PFSK-1 (cell line): ENCODE results near the gene FUNDC2. TPM values are rescaled to one million over a fixed set of nuclear protein-coding genes. Genes with fewer than 3 reads are reported as not detected.

ENCODE experiments used
- FOXP2 ChIP-seq: optimal IDR thresholded peaks from 2 replicates; pipeline ENCODE3; 2011; ENCODE audit warnings: borderline replicate concordance, control low read depth, inconsistent platforms; ENCODE audit not compliant: insufficient read depth; ENCODE audit errors: extremely low read length, extremely low read depth
- POLR2AphosphoS5 ChIP-seq: IDR thresholded peaks from 2 replicates; pipeline ENCODE4 v1.6.1; 2012; ENCODE audit warnings: low read depth, mild to moderate bottlenecking, control low read depth, low read length, moderate library complexity
- SIN3A ChIP-seq: IDR thresholded peaks from 2 replicates; pipeline ENCODE4 v1.6.1; 2012; ENCODE audit warnings: mild to moderate bottlenecking, low read length, moderate library complexity, borderline replicate concordance; ENCODE audit not compliant: insufficient read depth
- TAF1 ChIP-seq: IDR thresholded peaks from 2 replicates; pipeline ENCODE4 v1.6.1; 2012; ENCODE audit warnings: low read length, control low read depth, borderline replicate concordance; ENCODE audit not compliant: insufficient read depth
- polyA plus RNA-seq: library from polyadenylated mRNA; unstranded; fragments of >200 nt; gene quantifications from one replicate; pipeline ENCODE4 v1.2.1, GENCODE V29; 2012; ENCODE audit warnings: low read depth, missing spikeins; ENCODE audit not compliant: insufficient read length
- TF ChIP-seq, protein P1 (sequence below), 2 experiments: IDR thresholded peaks; 2 replicates each; pipeline versions ENCODE4 v1.6.1 to v1.8.0; 2011 to 2012; ENCODE audit warnings: low read depth in 2 of 2, low read length in 2 of 2, control low read depth in 1 of 2, inconsistent platforms in 1 of 2, mild to moderate bottlenecking in 1 of 2, moderate library complexity in 1 of 2; ENCODE audit not compliant: insufficient read depth in 1 of 2

FUNDC2 gene, protein sequence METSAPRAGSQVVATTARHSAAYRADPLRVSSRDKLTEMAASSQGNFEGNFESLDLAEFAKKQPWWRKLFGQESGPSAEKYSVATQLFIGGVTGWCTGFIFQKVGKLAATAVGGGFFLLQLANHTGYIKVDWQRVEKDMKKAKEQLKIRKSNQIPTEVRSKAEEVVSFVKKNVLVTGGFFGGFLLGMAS
- polyA plus RNA-seq: 41.8 TPM

DNA sequence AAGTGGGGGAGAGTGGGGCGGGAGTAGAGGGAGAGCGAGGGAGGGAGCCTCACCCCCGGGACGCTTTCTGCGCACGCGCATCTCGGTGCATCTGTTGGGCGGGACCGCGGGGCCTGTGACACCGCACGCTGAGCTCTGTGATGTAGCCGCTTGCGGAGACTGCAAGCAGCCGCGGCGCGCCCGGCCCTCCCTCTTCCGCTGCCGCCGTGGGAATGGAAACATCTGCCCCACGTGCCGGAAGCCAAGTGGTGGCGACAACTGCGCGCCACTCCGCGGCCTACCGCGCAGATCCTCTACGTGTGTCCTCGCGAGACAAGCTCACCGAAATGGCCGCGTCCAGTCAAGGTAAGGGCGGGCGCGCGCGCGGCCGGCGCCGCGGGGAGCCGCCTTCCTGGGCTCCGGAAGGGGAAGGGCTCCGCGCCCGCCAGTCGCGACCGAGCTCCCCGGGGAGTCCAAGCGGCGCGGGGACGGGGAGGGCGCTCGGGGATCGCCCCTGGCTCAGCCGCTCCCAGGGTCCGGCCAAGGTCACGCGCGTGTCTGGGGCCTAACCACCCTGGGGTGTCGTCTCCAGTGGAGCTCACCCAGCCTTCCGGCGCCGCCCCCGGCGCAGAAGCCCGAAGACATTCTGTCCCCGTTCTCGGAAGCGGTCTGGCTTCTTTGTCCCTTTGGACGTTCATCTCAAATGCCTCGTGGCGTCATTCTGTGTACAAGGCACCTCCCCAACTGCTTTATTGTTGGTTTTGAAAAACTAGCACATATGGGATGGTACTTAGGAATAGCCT lies at the start of gene FUNDC2:
TSS of gene FUNDC2 (plus strand) at position 118 of the 782 bp plus-strand sequence. CDS start at position 213, 95 bp downstream.
- TF ChIP-seq POLR2AphosphoS5 (no peak), FOXP2 (peak; percentile 64)

DNA sequence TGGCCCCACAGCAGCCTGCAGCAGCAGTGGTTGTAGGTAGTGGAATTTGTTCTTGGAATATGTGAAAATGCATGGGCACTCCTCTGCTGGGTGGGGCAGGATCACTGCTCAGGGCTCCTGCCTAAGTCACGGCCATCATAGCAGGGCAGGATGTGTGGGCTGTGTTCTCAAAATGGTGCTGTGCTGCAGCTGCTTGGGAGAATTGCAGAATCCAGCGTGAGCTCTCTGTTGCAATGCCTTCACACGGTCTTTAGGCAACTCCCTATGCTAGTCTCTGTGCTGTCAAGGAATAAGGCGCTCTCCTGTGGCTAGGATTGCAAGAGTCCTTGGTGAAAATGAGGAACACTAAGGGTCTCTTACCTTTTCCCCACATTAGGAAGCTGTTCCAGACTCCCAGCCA lies 47.0 kb upstream of the FUNDC2 start:
- TF ChIP-seq SIN3A: no peak

DNA sequence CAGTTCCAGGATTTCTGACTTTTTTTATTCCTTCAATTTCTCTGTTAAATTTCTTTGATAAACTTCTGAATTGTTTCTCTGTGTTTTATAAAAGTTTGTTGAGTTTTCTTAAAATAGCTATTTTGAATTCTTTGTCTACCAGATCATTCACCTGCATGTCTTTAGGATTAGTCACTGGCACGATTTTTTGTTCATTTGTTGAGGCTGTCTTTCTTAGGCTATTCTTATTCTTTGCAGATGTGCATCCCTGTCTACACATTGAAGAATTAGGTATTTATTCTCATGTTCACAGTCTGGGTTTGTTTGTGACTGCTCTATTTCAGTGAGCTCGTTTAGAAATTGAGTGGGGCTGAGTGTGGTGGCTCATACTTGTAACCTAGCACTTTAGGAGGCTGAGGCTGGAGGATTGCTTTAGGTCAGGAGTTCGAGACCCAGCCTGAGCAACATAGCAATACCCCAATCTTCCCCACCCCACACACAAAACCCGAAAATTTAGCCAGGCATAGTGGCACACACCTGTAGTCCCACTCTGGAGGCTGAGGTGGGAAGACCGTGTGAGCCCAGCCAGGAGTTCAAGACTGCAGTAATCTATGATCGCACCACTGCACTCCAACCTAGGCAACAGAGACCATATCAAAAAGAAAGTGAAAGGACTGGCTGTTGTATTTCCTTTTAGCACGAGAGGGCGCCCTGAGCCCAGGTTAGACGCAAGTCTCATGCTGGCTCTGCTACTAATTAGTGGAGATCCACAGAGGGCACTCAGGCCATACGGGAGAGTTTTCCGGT lies 46.1 kb upstream of the FUNDC2 start:
- TF ChIP-seq FOXP2: no peak
- TF ChIP-seq TAF1: no peak
- TF ChIP-seq SIN3A: no peak
- TF ChIP-seq POLR2AphosphoS5: no peak
- TF ChIP-seq, protein P1, sequence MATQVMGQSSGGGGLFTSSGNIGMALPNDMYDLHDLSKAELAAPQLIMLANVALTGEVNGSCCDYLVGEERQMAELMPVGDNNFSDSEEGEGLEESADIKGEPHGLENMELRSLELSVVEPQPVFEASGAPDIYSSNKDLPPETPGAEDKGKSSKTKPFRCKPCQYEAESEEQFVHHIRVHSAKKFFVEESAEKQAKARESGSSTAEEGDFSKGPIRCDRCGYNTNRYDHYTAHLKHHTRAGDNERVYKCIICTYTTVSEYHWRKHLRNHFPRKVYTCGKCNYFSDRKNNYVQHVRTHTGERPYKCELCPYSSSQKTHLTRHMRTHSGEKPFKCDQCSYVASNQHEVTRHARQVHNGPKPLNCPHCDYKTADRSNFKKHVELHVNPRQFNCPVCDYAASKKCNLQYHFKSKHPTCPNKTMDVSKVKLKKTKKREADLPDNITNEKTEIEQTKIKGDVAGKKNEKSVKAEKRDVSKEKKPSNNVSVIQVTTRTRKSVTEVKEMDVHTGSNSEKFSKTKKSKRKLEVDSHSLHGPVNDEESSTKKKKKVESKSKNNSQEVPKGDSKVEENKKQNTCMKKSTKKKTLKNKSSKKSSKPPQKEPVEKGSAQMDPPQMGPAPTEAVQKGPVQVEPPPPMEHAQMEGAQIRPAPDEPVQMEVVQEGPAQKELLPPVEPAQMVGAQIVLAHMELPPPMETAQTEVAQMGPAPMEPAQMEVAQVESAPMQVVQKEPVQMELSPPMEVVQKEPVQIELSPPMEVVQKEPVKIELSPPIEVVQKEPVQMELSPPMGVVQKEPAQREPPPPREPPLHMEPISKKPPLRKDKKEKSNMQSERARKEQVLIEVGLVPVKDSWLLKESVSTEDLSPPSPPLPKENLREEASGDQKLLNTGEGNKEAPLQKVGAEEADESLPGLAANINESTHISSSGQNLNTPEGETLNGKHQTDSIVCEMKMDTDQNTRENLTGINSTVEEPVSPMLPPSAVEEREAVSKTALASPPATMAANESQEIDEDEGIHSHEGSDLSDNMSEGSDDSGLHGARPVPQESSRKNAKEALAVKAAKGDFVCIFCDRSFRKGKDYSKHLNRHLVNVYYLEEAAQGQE (IDR thresholded peaks at IDR 0.05; ENCODE audit: insufficient read depth in 1 of 2, low read depth in 2 of 2, low read length in 2 of 2): no peak

DNA sequence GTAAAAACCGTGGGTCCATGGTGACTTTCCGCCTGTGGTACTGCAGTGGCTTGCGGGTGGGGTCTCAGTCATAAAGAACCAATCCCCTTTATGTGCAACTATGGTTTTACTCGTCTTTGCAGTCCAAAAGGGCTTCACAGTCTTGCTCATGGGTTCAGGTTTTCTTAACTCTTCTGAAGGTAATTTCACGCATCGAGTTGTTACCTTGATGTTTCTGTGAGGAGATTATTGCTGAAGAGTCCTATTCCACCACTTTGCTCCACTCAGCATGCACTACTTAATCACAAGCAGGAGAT lies 45.6 kb upstream of the FUNDC2 start:
- TF ChIP-seq, protein P1 (IDR thresholded peaks at IDR 0.05; ENCODE audit: insufficient read depth in 1 of 2, low read depth in 2 of 2, low read length in 2 of 2): no peak
- TF ChIP-seq SIN3A (no peak), POLR2AphosphoS5 (no peak), TAF1 (no peak), FOXP2 (no peak)

DNA sequence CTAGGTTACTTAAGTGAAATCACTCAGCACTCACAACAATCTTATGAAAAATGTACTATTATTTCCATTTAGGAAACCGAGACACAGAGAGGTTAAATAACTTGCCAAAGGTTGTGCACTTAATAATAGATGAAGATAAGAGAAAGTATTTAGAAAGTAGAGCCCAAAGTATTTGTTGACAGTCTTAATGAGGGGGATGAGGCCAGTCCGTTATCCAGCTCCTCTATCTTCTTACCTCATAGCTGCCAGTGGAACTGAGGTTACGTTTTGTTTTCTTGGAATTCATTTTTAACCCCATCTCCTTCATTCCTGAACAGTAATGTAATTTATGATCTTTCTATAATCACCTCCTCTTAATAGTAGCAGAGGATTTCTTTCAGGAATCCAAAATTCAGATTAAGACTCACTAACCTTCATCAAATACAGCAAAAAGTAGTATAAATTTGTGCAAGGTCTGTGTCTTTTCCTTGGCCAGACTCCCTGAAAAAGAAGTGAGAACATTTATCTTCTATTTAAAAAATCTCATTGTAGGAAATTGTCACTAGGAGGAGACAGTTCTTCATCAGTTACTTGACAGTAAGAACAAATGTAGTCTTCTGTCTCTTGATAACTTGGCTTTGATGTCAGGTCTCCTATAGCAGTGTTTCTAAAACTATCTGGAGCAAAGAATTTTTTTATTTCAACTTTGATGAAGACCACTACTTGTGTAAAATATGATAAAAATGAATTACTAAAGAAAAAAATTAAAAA lies 39.6 kb upstream of the FUNDC2 start:
- TF ChIP-seq SIN3A (no peak), FOXP2 (no peak), TAF1 (no peak)

DNA sequence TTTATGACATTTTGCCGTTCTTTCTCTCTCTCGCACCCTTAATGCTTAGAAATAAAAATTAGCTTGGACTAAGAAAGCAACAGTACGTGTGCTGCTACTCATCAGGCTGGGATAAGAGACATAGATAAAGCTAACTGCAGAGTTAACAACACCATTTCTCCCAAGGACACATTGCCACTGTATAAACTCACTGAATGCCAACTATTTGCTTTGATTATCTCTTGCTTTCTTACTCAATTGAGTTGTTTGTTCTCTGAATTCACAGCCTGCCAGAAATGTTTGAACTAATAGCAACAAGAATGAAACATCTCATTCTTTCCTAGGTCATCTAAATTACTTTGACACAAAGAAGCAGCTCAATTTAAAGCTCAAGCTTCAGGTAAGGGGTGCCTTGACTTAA lies 38.7 kb upstream of the FUNDC2 start:
- TF ChIP-seq, protein P1 (IDR thresholded peaks at IDR 0.05; ENCODE audit: insufficient read depth in 1 of 2, low read depth in 2 of 2, low read length in 2 of 2): no peak
- TF ChIP-seq SIN3A (no peak), POLR2AphosphoS5 (no peak), FOXP2 (no peak)
